Adrenal gland (tissue), 5 donors: ENCODE data around the gene STXBP1.

Source experiments
- POLR2A ChIP-seq, 2 donors: fragments of 450-650 bp; IDR thresholded peaks; one replicate each; pipeline ENCODE4 v1.6.1; 2017; ENCODE audit warnings: antibody characterized with exemption in 2 of 2, mild to moderate bottlenecking in 2 of 2, moderate library complexity in 1 of 2
- TF ChIP-seq, protein P1 (sequence below), 6 experiments: fragments of 450-650 bp in 4 of 6; fragments of 200-600 bp in 2 of 6; sonication (generic) in 1 of 6; IDR thresholded peaks; 1 replicate in 5 of 6; 2 replicates in 1 of 6; pipeline versions ENCODE4 v1.5.1 to v1.8.0; 2016 to 2021; ENCODE audit warnings: antibody characterized with exemption in 6 of 6, mild to moderate bottlenecking in 2 of 6, moderate library complexity in 1 of 6
- donor health status: DM: no; HTN: no; CAD: no.

DNA sequence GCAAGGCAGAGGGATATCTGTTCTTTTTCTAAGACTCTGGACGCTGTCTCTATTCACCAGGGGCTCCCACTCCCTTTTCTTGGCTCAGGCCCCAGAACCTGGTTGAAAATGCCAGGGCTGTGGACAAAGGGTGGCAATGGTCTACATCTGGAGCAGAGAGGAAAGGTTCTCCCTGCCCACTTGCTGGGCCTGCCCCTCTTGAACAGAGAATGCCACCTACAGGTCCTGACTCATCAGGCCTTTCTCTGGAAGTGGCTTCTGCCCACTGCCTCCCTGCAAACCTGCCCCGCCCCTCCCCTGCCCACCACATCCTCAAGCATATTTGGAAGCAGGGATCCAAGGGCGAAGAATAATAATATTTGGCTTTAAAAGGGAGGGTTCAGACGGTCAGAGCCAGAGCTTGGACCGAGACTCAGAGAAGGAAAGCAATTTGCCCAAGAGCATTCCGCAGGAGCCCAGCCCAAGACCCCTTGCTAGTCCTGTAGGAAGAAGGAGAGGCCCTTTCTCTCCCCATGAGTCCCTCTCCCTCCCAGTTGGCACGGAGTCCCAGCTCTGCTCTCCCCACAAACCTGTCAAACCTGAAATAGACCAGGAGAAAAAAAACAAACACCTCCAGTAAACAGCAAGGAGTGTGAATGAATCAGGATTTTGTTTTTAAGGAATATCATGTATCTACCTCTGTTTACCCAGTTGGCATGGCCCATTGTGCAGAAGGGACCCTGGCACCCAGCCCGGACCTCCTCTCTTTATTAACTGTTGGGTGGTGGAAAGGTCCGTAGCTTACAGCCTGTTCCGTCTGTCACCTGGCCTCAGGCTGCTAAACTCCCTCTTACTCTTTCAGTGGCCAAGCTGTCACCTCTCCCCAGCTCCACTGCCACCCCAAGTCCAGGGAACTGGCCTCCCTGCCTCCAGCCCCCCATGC, 37.7 kb upstream of the STXBP1 start:
- TF ChIP-seq, protein P1, sequence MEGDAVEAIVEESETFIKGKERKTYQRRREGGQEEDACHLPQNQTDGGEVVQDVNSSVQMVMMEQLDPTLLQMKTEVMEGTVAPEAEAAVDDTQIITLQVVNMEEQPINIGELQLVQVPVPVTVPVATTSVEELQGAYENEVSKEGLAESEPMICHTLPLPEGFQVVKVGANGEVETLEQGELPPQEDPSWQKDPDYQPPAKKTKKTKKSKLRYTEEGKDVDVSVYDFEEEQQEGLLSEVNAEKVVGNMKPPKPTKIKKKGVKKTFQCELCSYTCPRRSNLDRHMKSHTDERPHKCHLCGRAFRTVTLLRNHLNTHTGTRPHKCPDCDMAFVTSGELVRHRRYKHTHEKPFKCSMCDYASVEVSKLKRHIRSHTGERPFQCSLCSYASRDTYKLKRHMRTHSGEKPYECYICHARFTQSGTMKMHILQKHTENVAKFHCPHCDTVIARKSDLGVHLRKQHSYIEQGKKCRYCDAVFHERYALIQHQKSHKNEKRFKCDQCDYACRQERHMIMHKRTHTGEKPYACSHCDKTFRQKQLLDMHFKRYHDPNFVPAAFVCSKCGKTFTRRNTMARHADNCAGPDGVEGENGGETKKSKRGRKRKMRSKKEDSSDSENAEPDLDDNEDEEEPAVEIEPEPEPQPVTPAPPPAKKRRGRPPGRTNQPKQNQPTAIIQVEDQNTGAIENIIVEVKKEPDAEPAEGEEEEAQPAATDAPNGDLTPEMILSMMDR (IDR thresholded peaks at IDR 0.05) = no peak
- TF ChIP-seq POLR2A (IDR thresholded peaks at IDR 0.05) = no peak
